GM23338 (cell line): Measurements from ENCODE around the gene GPD1L. TPM values are rescaled to one million over a fixed set of nuclear protein-coding genes. Genes with fewer than 3 reads are reported as not detected.

Experiments
- ATAC-seq: fragments of 200-7000 bp; cut with Tn5 transposase; 3 replicates; pipeline ENCODE4 v1.9.1; 2020
- DNase-seq: peaks from one replicate; pipeline ENCODE4 v3.0.0-alpha.2; 2015; ENCODE audit warnings: low spot score
- H2AFZ ChIP-seq: fragments of 200-600 bp; sonication (generic); 2 replicates; pipeline ENCODE4 v1.8.0; 2016; ENCODE audit warnings: antibody characterized with exemption, mild to moderate bottlenecking, moderate library complexity
- H3F3A ChIP-seq: fragments of 200-600 bp; sonication (generic); replicated peaks from 2 replicates; pipeline ENCODE4 v1.8.0; 2017; ENCODE audit warnings: antibody characterized with exemption, mixed run types, low read depth
- H3K27ac ChIP-seq: fragments of 200-600 bp; sonication (generic); 2 replicates; pipeline ENCODE4 v1.6.1; 2016; ENCODE audit warnings: low read depth
- H3K27me3 ChIP-seq: fragments of 200-600 bp; sonication (generic); 2 replicates; pipeline ENCODE4 v1.8.0; 2016; ENCODE audit warnings: mild to moderate bottlenecking, mixed run types, moderate library complexity; ENCODE audit not compliant: insufficient read depth
- H3K36me3 ChIP-seq: fragments of 200-600 bp; sonication (generic); 2 replicates; pipeline ENCODE4 v1.8.0; 2016; ENCODE audit warnings: mild to moderate bottlenecking; ENCODE audit not compliant: insufficient read depth
- H3K4me1 ChIP-seq: fragments of 200-600 bp; sonication (generic); 2 replicates; pipeline ENCODE4 v1.8.0; 2016; ENCODE audit warnings: mild to moderate bottlenecking, moderate library complexity; ENCODE audit not compliant: insufficient read depth
- H3K4me2 ChIP-seq: fragments of 200-600 bp; sonication (generic); 2 replicates; pipeline ENCODE4 v1.7.1; 2017; ENCODE audit warnings: mixed run types
- H3K4me3 ChIP-seq: fragments of 200-600 bp; sonication (generic); 2 replicates; pipeline ENCODE4 v1.6.1; 2016; ENCODE audit warnings: mixed run types
- H3K79me2 ChIP-seq: fragments of 200-600 bp; sonication (generic); replicated peaks from 2 replicates; pipeline ENCODE4 v1.8.0; 2017; ENCODE audit warnings: mild to moderate bottlenecking; ENCODE audit not compliant: insufficient read depth
- H3K9me2 ChIP-seq: fragments of 200-600 bp; sonication (generic); 2 replicates; pipeline ENCODE4 v1.8.0; 2017; ENCODE audit not compliant: insufficient read depth
- H4K20me1 ChIP-seq: fragments of 200-600 bp; sonication (generic); replicated peaks from 2 replicates; pipeline ENCODE4 v1.8.0; 2017; ENCODE audit warnings: mild to moderate bottlenecking; ENCODE audit not compliant: insufficient read depth
- H3K27ac Mint-ChIP-seq: 2 replicates; pipeline ENCODE4 v1.8.0; 2020; ENCODE audit warnings: inconsistent platforms, mild to moderate bottlenecking, moderate library complexity, mixed read lengths
- H3K27me3 Mint-ChIP-seq: 3 replicates; pipeline ENCODE4 v1.8.0; 2022; ENCODE audit warnings: low read depth, mild to moderate bottlenecking, moderate library complexity, mixed read lengths, inconsistent platforms; ENCODE audit not compliant: insufficient read depth, poor library complexity
- H3K36me3 Mint-ChIP-seq: 3 replicates; pipeline ENCODE4 v1.8.0; 2021; ENCODE audit warnings: low read depth, mild to moderate bottlenecking, inconsistent platforms, moderate library complexity, mixed read lengths
- H3K4me1 Mint-ChIP-seq: 3 replicates; pipeline ENCODE4 v1.8.0; 2020; ENCODE audit warnings: mild to moderate bottlenecking, inconsistent platforms, mixed read lengths
- H3K4me3 Mint-ChIP-seq: 3 replicates; pipeline ENCODE4 v1.8.0; 2021; ENCODE audit warnings: moderate library complexity, mild to moderate bottlenecking, inconsistent platforms, mixed read lengths
- H3K9me3 Mint-ChIP-seq: 3 replicates; pipeline ENCODE4 v1.8.0; 2020; ENCODE audit warnings: moderate library complexity, mild to moderate bottlenecking, inconsistent platforms, mixed read lengths
- CTCF ChIP-seq, 2 experiments: fragments of 200-600 bp in 1 of 2; sonication (generic) in 1 of 2; conservative IDR thresholded peaks; 2 replicates each; pipeline versions ENCODE4 v1.5.1 to v1.6.1; 2016 to 2017; ENCODE audit warnings: antibody characterized with exemption in 2 of 2, low read depth in 2 of 2, mild to moderate bottlenecking in 2 of 2, moderate library complexity in 1 of 2
- ETS1 ChIP-seq: IDR thresholded peaks from 2 replicates; pipeline ENCODE4 v1.6.1; 2016; ENCODE audit warnings: antibody characterized with exemption
- EZH2 ChIP-seq: fragments of 200-600 bp; sonication (generic); IDR thresholded peaks from one replicate; pipeline ENCODE4 v1.8.0; 2017; ENCODE audit warnings: antibody characterized with exemption, mild to moderate bottlenecking, low read depth; ENCODE audit not compliant: unreplicated experiment
- JUNB ChIP-seq: IDR thresholded peaks from one replicate; pipeline ENCODE4 v1.6.1; 2016; ENCODE audit warnings: antibody characterized with exemption; ENCODE audit not compliant: unreplicated experiment
- POLR2AphosphoS5 ChIP-seq: IDR thresholded peaks from 2 replicates; pipeline ENCODE4 v1.6.1; 2016; ENCODE audit warnings: antibody characterized with exemption, low read depth
- REST ChIP-seq: IDR thresholded peaks from one replicate; pipeline ENCODE4 v1.6.1; 2018; ENCODE audit warnings: antibody characterized with exemption; ENCODE audit not compliant: unreplicated experiment
- STAT1 ChIP-seq: IDR thresholded peaks from one replicate; pipeline ENCODE4 v1.6.1; 2016; ENCODE audit warnings: antibody characterized with exemption; ENCODE audit not compliant: unreplicated experiment
- ZNF114 ChIP-seq: fragments of 250-450 bp; sonication (Bioruptor Pico); IDR thresholded peaks from 2 replicates; pipeline ENCODE4 v1.5.0; 2020; ENCODE audit warnings: mild to moderate bottlenecking, moderate library complexity
- ZNF331 ChIP-seq: fragments of 250-450 bp; sonication (Bioruptor Pico); IDR thresholded peaks from 2 replicates; pipeline ENCODE4 v1.5.0; 2020; ENCODE audit warnings: low read depth, mild to moderate bottlenecking, moderate library complexity
- polyA plus RNA-seq: library from polyadenylated mRNA; unstranded; fragments of >200 nt; fragmentation: Nextera tagmentation; extraction: Ambion mirVana; gene quantifications from 2 replicates; pipeline ENCODE4 v1.2.1, GENCODE V29; 2016
- total RNA-seq: library from RNA; depleted of rRNA; stranded (reverse); fragments of >200 nt; shearing (Covaris generic); gene quantifications from 2 replicates; pipeline ENCODE4 v1.2.3, GENCODE V29; 2014

The GPD1L gene
- total and polyA plus RNA-seq, 2 experiments from 2014 or later: 2.0 to 6.4 TPM

- H3K9me2 ChIP-seq: no peaks in the 10 kb centered on the region; the same call in 1 of the 2 replicates
- H3K4me2 ChIP-seq: no peak overlapping the region
- H4K20me1 ChIP-seq: no peaks in the 10 kb centered on the region
- Mint-ChIP-seq H3K4me3 (no peak overlapping the region), H3K4me1 (no peaks in the 10 kb centered on the region; the same call in 2 of the 3 replicates), H3K27ac (no peak overlapping the region), H3K36me3 (no peaks in the 10 kb centered on the region), H3K27me3 (no peaks in the 10 kb centered on the region), H3K9me3 (no peaks in the 10 kb centered on the region)
- no peak overlapping the region for H3K4me3 ChIP-seq
- TF ChIP-seq REST (no peak), POLR2AphosphoS5 (no peak), ETS1 (no peak), STAT1 (no peak), EZH2 (no peak), JUNB (no peak), ZNF114 (CRISPR knock-in tag) (no peak), CTCF (conservative IDR thresholded peaks at IDR 0.05; ENCODE audit: low read depth in 2 of 2) (no peak)
- H3K27me3 ChIP-seq: no peaks in the 10 kb centered on the region
- no peaks in the 10 kb centered on the region for H3K4me1 ChIP-seq
- H3K36me3 ChIP-seq: no peaks in the 10 kb centered on the region
- ATAC-seq (no peak), DNase-seq (no peak)
- no peak overlapping the region for H2AFZ ChIP-seq
- H3K27ac ChIP-seq: no peak overlapping the region
- no peaks in the 10 kb centered on the region for H3F3A ChIP-seq
- H3K79me2 ChIP-seq: no peaks in the 10 kb centered on the region
Measured at GRCh38 chr3:32202496-32202895, 96.1 kb downstream of the GPD1L start.

GRCh38 chr3:32203854-32204253 is 97.4 kb downstream of the GPD1L start:
- H3K36me3 Mint-ChIP-seq: no peaks in the 10 kb centered on the region
- H4K20me1 ChIP-seq: no peaks in the 10 kb centered on the region
- no peak overlapping the region for H3K4me3 ChIP-seq
- no peak overlapping the region for H3K27ac Mint-ChIP-seq
- no peak overlapping the region for H2AFZ ChIP-seq
- H3K4me1 Mint-ChIP-seq: no peaks in the 10 kb centered on the region; the same call in 2 of the 3 replicates
- H3K79me2 ChIP-seq: no peaks in the 10 kb centered on the region
- H3F3A ChIP-seq: no peaks in the 10 kb centered on the region
- no peaks in the 10 kb centered on the region for H3K4me1 ChIP-seq
- H3K27me3 Mint-ChIP-seq: no peaks in the 10 kb centered on the region
- no peak for DNase-seq
- no peaks in the 10 kb centered on the region for H3K9me2 ChIP-seq
- no peak overlapping the region for H3K27ac ChIP-seq
- H3K27me3 ChIP-seq: no peaks in the 10 kb centered on the region
- H3K4me3 Mint-ChIP-seq: no peak overlapping the region
- H3K9me3 Mint-ChIP-seq: no peaks in the 10 kb centered on the region
- no peaks in the 10 kb centered on the region for H3K36me3 ChIP-seq
- no peak overlapping the region for H3K4me2 ChIP-seq
- no peak for ATAC-seq
- TF ChIP-seq CTCF (conservative IDR thresholded peaks at IDR 0.05; ENCODE audit: low read depth in 2 of 2) (no peak), ZNF331 (CRISPR knock-in tag) (no peak)
